Diencephalon (tissue), 1 donor: ENCODE data around the gene TGFB3. TPM values are rescaled to one million over a fixed set of nuclear protein-coding genes. Genes with fewer than 3 reads are reported as not detected.

ENCODE experiments used
- total RNA-seq: library from RNA; depleted of rRNA; stranded (reverse); fragments of >200 nt; gene quantifications from one replicate; pipeline ENCODE4 v1.2.3, GENCODE V29; 2014

The TGFB3 gene
- total RNA-seq = 12.9 TPM

DNA sequence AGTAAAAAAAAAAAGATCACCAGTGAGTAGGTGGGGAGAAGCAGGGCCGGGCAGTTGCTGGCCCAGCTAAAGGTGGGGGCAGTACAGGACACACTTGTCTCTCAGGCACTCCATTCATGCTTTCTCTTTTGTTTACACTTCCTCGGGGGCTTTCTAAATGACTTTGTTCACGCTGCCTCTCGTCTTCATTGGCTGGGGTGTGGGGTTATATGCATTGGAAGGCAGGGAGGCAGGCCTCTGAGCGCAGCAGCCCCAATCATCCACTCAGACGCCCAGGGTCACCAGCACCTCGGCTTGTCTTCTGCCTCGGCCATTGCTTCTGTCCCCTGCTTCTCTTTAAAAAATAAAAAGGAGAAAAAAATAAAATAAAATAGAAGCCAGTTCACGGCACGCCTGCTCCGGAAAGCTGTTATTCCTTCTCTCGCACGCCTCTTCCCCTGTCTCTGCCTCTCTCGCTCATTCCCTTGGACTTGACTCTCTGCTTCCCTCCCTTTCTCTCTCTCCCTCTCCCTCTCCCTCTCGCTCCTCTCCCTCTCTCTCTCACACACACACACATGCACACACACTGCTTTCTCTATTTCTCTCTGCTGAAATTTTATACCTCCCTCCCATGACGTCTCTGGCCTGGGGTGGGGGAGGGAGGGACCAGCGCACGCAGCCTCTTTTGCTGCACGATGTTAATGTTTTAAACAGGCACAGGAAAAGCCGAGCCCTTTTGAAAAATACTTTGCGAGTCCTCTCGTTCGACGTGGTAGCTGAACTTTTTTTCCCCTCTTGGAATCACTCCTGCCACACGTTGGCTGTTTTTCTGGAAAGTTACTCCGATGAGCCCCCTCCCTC, at the start of gene TGFB3:
Gene TGFB3 (minus strand): TSS at position 570 of the 840 bp plus-strand sequence. CDS start 1,102 bp downstream, outside the sequence.

DNA sequence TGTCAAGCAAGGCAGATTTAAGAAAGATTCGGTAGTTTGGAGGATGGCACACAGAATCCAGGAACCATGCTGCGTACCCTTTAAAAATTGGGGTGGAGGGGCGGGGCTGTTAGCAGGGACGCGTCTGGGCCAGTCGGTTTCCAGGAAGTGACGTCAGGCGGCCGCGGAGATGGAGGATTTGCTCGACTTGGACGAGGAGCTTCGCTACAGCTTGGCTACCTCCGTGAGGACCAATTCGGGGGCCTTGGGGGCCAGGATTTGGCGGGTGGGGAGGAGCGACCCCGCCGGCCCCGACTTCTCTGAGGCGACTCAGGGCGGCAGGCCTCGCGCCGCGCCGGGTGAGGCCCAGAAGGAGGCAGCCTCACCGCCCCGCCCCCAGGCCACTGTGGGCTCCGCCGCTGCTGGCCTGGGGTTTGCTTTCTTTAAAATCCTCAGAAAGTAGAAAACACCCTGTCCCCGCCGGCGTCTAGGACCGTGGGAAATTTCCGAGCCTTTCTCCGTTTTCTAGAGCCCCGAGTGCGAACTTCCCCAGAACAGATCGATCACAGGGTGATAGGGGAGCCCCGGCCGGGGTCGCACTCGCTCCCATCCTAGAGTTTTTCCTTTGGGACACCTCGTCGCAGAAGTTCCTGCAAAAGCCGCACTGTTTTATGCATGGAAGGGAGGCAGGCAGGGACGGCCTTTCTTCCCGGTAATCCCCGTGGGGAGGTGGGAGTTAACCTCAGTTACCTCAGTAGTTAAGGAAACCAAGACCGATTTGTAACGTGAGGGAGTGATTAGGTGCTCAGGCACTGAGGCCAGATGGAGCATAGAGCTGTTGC, 4.0 kb upstream of the TGFB3 start, which contains the start of gene IFT43:
Gene IFT43 (plus strand): TSS at position 146 of the 821 bp plus-strand sequence. CDS start 24 bp downstream, at position 170.

Other genes with a start within 250 kb of the TGFB3 start
- gene IFT43, start 3.8 kb upstream of the TGFB3 start, total RNA-seq = 26.8 TPM
- 86.5 TPM for gene GPATCH2L, start 169.9 kb upstream of the TGFB3 start, total RNA-seq